22Rv1 (cell line): ENCODE results near the gene ILDR2.

Experiments used
- H3K27ac ChIP-seq: fragments of 450-650 bp; 2 replicates; pipeline ENCODE4 v1.5.1; 2017
- CTCF ChIP-seq: fragments of 450-650 bp; IDR thresholded peaks from 2 replicates; pipeline ENCODE4 v1.5.1; 2017; ENCODE audit warnings: mild to moderate bottlenecking
- ZFX ChIP-seq: fragments of 450-650 bp; IDR thresholded peaks from 2 replicates; pipeline ENCODE4 v1.6.1; 2017; ENCODE audit warnings: antibody characterized with exemption, borderline replicate concordance

The ILDR2 gene

GRCh38 chr1:166910396-166910994 is 64.8 kb downstream of the ILDR2 start:
- no peak for TF ChIP-seq ZFX
- TF ChIP-seq CTCF, result peak; percentile 92
- H3K27ac ChIP-seq, result no peak overlapping the region

- no peak overlapping the region for H3K27ac ChIP-seq
- TF ChIP-seq CTCF, result no peak
These were observed 66.4 kb downstream of the ILDR2 start for GRCh38 chr1:166908942-166909341.

- TF ChIP-seq ZFX (no peak), CTCF (no peak)
These were observed 67.6 kb downstream of the ILDR2 start for GRCh38 chr1:166907763-166908162.

GRCh38 chr1:166907051-166907450 is 68.3 kb downstream of the ILDR2 start:
- TF ChIP-seq CTCF (no peak), ZFX (no peak)
- H3K27ac ChIP-seq, result no peak overlapping the region

More at GRCh38 chr1:166907763-166908162, 67.6 kb downstream of the ILDR2 start:
- H3K27ac ChIP-seq, result no peak overlapping the region

GRCh38 chr1:166906647-166907046 is 68.7 kb downstream of the ILDR2 start:
- H3K27ac ChIP-seq, result no peak overlapping the region
- no peak for TF ChIP-seq ZFX
- TF ChIP-seq CTCF, result no peak

GRCh38 chr1:166905900-166906299 is 69.4 kb downstream of the ILDR2 start:
- H3K27ac ChIP-seq, result no peak overlapping the region
- TF ChIP-seq ZFX (no peak), CTCF (no peak)

- TF ChIP-seq ZFX, result no peak
- TF ChIP-seq CTCF, result no peak
- no peak overlapping the region for H3K27ac ChIP-seq
These were observed 70.2 kb downstream of the ILDR2 start for GRCh38 chr1:166905136-166905535.
